HepG2 (cell line): ENCODE results near the gene CLMP.

ENCODE experiments used
- NFYB ChIP-seq: sonication (generic); formaldehyde crosslinking; IDR thresholded peaks from 2 replicates; pipeline ENCODE4 v1.4.0; 2020; ENCODE audit warnings: missing genetic modification reagents
- POLR2AphosphoS5 ChIP-seq: IDR thresholded peaks from 2 replicates; pipeline ENCODE4 v1.6.1; 2012; ENCODE audit warnings: low read depth, low read length
- U2AF2 ChIP-seq: fragments of 200-400 bp; formaldehyde crosslinking; IDR thresholded peaks from 2 replicates; pipeline ENCODE4 v1.6.1; 2017; ENCODE audit warnings: low read depth, mild to moderate bottlenecking, low read length
- TF ChIP-seq, protein P1 (sequence below), 2 experiments: IDR thresholded peaks; 2 replicates each; pipeline ENCODE4 v1.6.1; 2011 to 2012; ENCODE audit warnings: low read length in 2 of 2, borderline replicate concordance in 1 of 2, low read depth in 1 of 2, mild to moderate bottlenecking in 1 of 2, moderate library complexity in 1 of 2
- TF ChIP-seq, protein P2 (sequence below): sonication (generic); formaldehyde crosslinking; IDR thresholded peaks from 2 replicates; pipeline ENCODE4 v1.5.0; 2020; ENCODE audit warnings: mild to moderate bottlenecking, missing genetic modification reagents, moderate library complexity

DNA sequence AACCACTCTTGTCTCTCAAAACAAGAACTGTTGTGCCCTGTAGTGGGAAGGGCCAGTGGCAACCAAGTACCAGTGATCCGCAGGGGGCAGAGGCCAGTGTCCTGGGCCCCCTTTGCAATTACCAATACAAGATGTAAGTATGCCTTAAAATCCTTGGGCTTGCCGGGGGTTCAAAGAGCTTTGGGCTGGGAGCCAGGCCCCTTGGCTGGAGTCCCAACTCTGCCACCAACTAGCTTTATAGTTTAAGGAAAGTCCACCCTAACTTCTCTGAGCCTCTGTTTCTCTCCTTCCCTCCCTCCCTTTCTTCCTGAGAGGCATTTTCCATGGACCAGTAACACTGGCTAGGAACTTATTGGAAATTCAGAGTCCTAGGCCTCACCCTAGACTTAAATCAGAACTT is 15.5 kb downstream of the CLMP start:
- TF ChIP-seq, protein P1, sequence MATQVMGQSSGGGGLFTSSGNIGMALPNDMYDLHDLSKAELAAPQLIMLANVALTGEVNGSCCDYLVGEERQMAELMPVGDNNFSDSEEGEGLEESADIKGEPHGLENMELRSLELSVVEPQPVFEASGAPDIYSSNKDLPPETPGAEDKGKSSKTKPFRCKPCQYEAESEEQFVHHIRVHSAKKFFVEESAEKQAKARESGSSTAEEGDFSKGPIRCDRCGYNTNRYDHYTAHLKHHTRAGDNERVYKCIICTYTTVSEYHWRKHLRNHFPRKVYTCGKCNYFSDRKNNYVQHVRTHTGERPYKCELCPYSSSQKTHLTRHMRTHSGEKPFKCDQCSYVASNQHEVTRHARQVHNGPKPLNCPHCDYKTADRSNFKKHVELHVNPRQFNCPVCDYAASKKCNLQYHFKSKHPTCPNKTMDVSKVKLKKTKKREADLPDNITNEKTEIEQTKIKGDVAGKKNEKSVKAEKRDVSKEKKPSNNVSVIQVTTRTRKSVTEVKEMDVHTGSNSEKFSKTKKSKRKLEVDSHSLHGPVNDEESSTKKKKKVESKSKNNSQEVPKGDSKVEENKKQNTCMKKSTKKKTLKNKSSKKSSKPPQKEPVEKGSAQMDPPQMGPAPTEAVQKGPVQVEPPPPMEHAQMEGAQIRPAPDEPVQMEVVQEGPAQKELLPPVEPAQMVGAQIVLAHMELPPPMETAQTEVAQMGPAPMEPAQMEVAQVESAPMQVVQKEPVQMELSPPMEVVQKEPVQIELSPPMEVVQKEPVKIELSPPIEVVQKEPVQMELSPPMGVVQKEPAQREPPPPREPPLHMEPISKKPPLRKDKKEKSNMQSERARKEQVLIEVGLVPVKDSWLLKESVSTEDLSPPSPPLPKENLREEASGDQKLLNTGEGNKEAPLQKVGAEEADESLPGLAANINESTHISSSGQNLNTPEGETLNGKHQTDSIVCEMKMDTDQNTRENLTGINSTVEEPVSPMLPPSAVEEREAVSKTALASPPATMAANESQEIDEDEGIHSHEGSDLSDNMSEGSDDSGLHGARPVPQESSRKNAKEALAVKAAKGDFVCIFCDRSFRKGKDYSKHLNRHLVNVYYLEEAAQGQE (IDR thresholded peaks at IDR 0.05; ENCODE audit: borderline replicate concordance in 1 of 2, low read depth in 1 of 2, low read length in 2 of 2) = no peak
- TF ChIP-seq NFYB (CRISPR knock-in tag) (no peak), U2AF2 (no peak), POLR2AphosphoS5 (no peak)
- TF ChIP-seq, protein P2, sequence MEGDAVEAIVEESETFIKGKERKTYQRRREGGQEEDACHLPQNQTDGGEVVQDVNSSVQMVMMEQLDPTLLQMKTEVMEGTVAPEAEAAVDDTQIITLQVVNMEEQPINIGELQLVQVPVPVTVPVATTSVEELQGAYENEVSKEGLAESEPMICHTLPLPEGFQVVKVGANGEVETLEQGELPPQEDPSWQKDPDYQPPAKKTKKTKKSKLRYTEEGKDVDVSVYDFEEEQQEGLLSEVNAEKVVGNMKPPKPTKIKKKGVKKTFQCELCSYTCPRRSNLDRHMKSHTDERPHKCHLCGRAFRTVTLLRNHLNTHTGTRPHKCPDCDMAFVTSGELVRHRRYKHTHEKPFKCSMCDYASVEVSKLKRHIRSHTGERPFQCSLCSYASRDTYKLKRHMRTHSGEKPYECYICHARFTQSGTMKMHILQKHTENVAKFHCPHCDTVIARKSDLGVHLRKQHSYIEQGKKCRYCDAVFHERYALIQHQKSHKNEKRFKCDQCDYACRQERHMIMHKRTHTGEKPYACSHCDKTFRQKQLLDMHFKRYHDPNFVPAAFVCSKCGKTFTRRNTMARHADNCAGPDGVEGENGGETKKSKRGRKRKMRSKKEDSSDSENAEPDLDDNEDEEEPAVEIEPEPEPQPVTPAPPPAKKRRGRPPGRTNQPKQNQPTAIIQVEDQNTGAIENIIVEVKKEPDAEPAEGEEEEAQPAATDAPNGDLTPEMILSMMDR = no peak
